ENCODE measurements around the gene CRYL1. TPM values are rescaled to one million over a fixed set of nuclear protein-coding genes. Genes with fewer than 3 reads are reported as not detected.

CRYL1 gene
- total RNA-seq, 1 donor from 2014 or later: 3.6 TPM

DNA sequence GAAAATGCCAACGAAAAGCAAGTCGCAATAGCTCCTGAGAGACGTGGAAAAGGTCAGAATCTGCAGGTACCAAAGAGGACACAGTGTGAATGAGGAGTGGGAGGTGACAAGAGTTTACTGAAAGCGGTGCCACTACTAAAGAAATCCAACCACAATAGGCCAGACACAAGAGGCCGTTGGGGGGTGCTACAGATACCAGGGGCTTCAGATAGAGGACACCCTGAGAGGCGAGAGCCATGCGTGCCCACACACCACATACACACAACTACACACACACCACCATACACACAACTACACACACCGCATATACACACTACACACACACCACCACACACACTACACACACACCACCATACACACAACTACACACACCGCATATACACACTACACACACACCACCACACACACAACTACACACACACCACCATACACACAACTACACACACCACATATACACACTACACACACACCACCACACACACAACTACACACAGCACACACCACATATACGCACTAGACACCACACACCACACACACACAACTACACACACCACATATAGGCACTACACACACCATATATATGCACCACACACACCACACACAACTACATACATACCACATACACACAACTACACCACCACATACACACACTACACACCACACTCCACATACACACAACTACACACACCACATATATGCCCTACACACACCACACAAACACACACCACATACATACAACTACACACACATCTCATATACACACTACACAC, 28.5 kb downstream of the CRYL1 start:
- DNase-seq (ENCODE audit: low spot score): no peak
- H3K9me3 ChIP-seq (ENCODE audit: low read depth): no peaks in the 10 kb centered on the region

DNA sequence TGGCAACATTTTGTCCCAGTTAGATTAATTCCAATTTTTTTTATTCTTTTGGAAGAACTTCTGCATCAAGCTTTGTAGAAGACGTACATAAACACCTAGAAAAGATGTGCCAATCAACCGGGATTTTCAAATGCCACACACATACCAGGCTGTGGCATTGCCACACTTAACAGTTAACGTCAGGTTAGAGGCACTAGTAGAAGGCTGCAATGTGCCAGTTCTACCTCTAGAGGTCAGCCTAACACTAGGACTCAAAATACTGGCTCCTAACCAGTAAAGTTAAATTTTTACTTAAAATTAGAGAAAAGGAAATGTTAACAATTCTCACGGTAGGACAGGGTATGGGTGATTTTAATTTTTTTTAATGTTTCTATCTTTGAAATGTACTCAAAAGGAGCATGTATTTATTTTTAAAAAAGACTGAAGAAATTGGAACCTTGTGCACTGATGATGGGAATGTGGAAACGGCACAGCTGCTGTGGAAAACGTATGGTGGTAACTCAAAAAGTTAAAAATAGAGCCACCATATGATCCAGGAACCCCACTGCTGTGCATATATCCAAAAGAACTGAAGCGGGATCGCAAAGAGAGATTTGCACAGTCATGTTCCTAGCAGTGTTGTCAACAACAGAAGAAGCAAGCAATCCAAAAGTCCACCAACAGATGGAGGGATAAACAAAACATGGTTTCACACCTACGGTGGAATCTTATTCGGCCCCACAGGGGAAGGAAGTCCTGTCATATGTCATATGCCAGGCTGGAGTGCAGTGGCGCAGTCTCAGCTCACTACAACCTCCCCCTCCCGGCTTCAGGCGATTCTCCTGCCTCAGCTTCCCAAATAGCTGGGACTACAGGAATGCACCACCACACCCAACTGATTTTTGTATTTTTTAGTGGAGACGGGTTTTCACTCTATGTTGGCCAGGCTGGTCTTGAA, 30.3 kb downstream of the CRYL1 start:
- Histone ChIP-seq H3K4me1 (no peaks in the 10 kb centered on the region), H3K9ac (no peak overlapping the region), H3F3A (ENCODE audit: low read depth) (no peaks in the 10 kb centered on the region), H4K20me1 (ENCODE audit: low read depth) (no peaks in the 10 kb centered on the region), H3K27me3 (no peaks in the 10 kb centered on the region), H3K79me2 (ENCODE audit: low read depth) (no peaks in the 10 kb centered on the region), H3K4me2 (no peak overlapping the region), H3K36me3 (no peaks in the 10 kb centered on the region), H3K4me3 (no peak overlapping the region), H3K9me3 (ENCODE audit: low read depth) (no peaks in the 10 kb centered on the region), H2AFZ (replicated peaks) (peak overlapping the region; percentile 12), H3K27ac (no peak overlapping the region)
- Mint-ChIP-seq H3K27ac (no peak overlapping the region), H3K27me3 (ENCODE audit: insufficient read depth, low read depth) (peaks cover 5% of the 10 kb centered on the region), H3K36me3 (peaks cover 2% of the 10 kb centered on the region), H3K4me3 (no peak overlapping the region), H3K9me3 (peaks cover 7% of the 10 kb centered on the region), H3K4me1 (no peaks in the 10 kb centered on the region)
- TF ChIP-seq EZH2 (IDR thresholded peaks at IDR 0.05): no peak
- no peak for TF ChIP-seq EZH2phosphoT487 (IDR thresholded peaks at IDR 0.05)
- TF ChIP-seq, protein P1, sequence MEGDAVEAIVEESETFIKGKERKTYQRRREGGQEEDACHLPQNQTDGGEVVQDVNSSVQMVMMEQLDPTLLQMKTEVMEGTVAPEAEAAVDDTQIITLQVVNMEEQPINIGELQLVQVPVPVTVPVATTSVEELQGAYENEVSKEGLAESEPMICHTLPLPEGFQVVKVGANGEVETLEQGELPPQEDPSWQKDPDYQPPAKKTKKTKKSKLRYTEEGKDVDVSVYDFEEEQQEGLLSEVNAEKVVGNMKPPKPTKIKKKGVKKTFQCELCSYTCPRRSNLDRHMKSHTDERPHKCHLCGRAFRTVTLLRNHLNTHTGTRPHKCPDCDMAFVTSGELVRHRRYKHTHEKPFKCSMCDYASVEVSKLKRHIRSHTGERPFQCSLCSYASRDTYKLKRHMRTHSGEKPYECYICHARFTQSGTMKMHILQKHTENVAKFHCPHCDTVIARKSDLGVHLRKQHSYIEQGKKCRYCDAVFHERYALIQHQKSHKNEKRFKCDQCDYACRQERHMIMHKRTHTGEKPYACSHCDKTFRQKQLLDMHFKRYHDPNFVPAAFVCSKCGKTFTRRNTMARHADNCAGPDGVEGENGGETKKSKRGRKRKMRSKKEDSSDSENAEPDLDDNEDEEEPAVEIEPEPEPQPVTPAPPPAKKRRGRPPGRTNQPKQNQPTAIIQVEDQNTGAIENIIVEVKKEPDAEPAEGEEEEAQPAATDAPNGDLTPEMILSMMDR (IDR thresholded peaks at IDR 0.05): peak; percentile 97
- peak; percentile 69 for DNase-seq (ENCODE audit: low spot score)

More for the DNA sequence above, 28.5 kb downstream of the CRYL1 start:
- H3K4me1 ChIP-seq: no peaks in the 10 kb centered on the region
- no peaks in the 10 kb centered on the region for H3K36me3 ChIP-seq
- Mint-ChIP-seq H3K27me3 (ENCODE audit: insufficient read depth, low read depth) (peaks cover 7% of the 10 kb centered on the region), H3K27ac (no peak overlapping the region), H3K4me1 (no peaks in the 10 kb centered on the region), H3K36me3 (peaks cover 2% of the 10 kb centered on the region), H3K9me3 (peaks cover 15% of the 10 kb centered on the region), H3K4me3 (no peak overlapping the region)
- no peak overlapping the region for H3K4me3 ChIP-seq
- no peaks in the 10 kb centered on the region for H4K20me1 ChIP-seq (ENCODE audit: low read depth)
- TF ChIP-seq, protein P1 (IDR thresholded peaks at IDR 0.05): no peak
- no peak for TF ChIP-seq EZH2 (IDR thresholded peaks at IDR 0.05)
- no peak for TF ChIP-seq EZH2phosphoT487 (IDR thresholded peaks at IDR 0.05)
- H3K4me2 ChIP-seq: no peak overlapping the region
- H3K27me3 ChIP-seq: no peaks in the 10 kb centered on the region
- H3F3A ChIP-seq (ENCODE audit: low read depth): no peaks in the 10 kb centered on the region
- H3K27ac ChIP-seq: no peak overlapping the region
- H3K9ac ChIP-seq: no peak overlapping the region
- H2AFZ ChIP-seq (replicated peaks): no peak overlapping the region
- no peaks in the 10 kb centered on the region for H3K79me2 ChIP-seq (ENCODE audit: low read depth)

DNA sequence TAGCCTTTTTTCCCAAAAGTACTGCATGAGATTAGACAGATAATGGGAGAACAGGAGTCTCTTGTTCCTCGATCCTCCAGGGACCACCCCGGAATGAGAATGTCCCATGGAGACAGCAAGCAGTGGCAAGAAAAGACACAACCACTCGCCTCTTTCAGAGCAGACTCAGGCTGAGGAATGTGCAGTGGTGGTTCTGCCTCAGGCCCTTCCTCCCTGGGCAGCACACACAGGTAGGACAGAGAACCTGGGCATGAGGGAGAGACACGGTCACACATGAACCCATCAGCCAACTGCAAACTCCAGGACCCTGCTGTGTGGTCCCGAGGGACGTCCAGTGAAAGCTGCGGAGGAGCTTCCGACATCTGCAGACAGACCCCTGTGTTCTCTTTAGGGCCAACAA, 31.0 kb downstream of the CRYL1 start:
- no peaks in the 10 kb centered on the region for H3K9me3 ChIP-seq (ENCODE audit: low read depth)
- H3K4me3 Mint-ChIP-seq: no peak overlapping the region
- no peaks in the 10 kb centered on the region for H3K36me3 Mint-ChIP-seq
- no peak overlapping the region for H2AFZ ChIP-seq (replicated peaks)
- H3K9ac ChIP-seq: no peak overlapping the region
- H3K27me3 Mint-ChIP-seq (ENCODE audit: insufficient read depth, low read depth): peaks cover 5% of the 10 kb centered on the region
- no peaks in the 10 kb centered on the region for H3K27me3 ChIP-seq
- no peaks in the 10 kb centered on the region for H3K4me1 Mint-ChIP-seq
- H3K4me3 ChIP-seq: no peak overlapping the region
- no peaks in the 10 kb centered on the region for H3K36me3 ChIP-seq
- H3K27ac ChIP-seq: no peak overlapping the region
- no peaks in the 10 kb centered on the region for H3F3A ChIP-seq (ENCODE audit: low read depth)
- DNase-seq (ENCODE audit: low spot score): no peak
- TF ChIP-seq EZH2 (IDR thresholded peaks at IDR 0.05) (no peak), EZH2phosphoT487 (IDR thresholded peaks at IDR 0.05) (no peak)
- TF ChIP-seq, protein P1 (IDR thresholded peaks at IDR 0.05): no peak
- H3K79me2 ChIP-seq (ENCODE audit: low read depth): no peaks in the 10 kb centered on the region
- H4K20me1 ChIP-seq (ENCODE audit: low read depth): no peaks in the 10 kb centered on the region
- H3K27ac Mint-ChIP-seq: no peak overlapping the region
- H3K4me2 ChIP-seq: no peak overlapping the region
- no peaks in the 10 kb centered on the region for H3K4me1 ChIP-seq
- H3K9me3 Mint-ChIP-seq: peaks cover under 1% of the 10 kb centered on the region

Data from neural progenitor cell (in vitro differentiated cells).